ENCODE data around the gene XCL2. TPM values are rescaled to one million over a fixed set of nuclear protein-coding genes. Genes with fewer than 3 reads are reported as not detected.
"Not testable (repeated sequence)": the region's sequence is repeated elsewhere in the genome, so short reads cannot be mapped to it uniquely, and the experiment has no call there.

XCL2 gene
- total and polyA plus RNA-seq, 2 of the 4 experiments (the other 2 are of a cell fraction), result not detected

- ATAC-seq (ENCODE audit: low read depth); in situ Hi-C loops (cut with MboI; ENCODE audit: low sequenced_read_pairs); H3K36me3 ChIP-seq (ENCODE audit: control insufficient read depth, insufficient read depth, low read length); CTCF ChIA-PET; H3K56ac ChIP-seq (ENCODE audit: extremely low read depth, insufficient read depth, low read length); H4K91ac ChIP-seq (ENCODE audit: insufficient read depth, low read depth, low read length); H3K14ac ChIP-seq (replicated peaks; ENCODE audit: low read depth, low read length); H2AFZ ChIP-seq (replicated peaks; ENCODE audit: low read length, poor library complexity); H3K27me3 ChIP-seq (ENCODE audit: control insufficient read depth, insufficient read depth, low read length); H4K8ac ChIP-seq (ENCODE audit: low read depth in 2 of 2, low read length in 2 of 2); H3K23ac ChIP-seq (ENCODE audit: low read depth, low read length); intact Hi-C loops (cut with micrococcal nuclease); H2BK20ac ChIP-seq (ENCODE audit: low read depth, low read length); BruUV-seq (replicated peaks); H2BK5ac ChIP-seq (ENCODE audit: low read depth, low read length, poor library complexity, severe bottlenecking); H3K4me2 ChIP-seq (ENCODE audit: low read depth, low read length); H2BK120ac ChIP-seq (ENCODE audit: low read depth, low read length); H4K5ac ChIP-seq (ENCODE audit: low read depth, low read length); H3K4me3 ChIP-seq (ENCODE audit: insufficient read depth, low read depth, low read length); H2AK5ac ChIP-seq (ENCODE audit: low read depth, low read length); H3K27ac ChIP-seq (ENCODE audit: insufficient read depth, low read length); H3K9me3 ChIP-seq (ENCODE audit: control insufficient read depth, insufficient read depth, low read length); H3K4ac ChIP-seq (ENCODE audit: low read depth, low read length); H3K79me1 ChIP-seq (ENCODE audit: low read depth in 1 of 2, low read length in 2 of 2); dilution Hi-C loops (cut with HindIII; ENCODE audit: low sequenced_read_pairs, unreplicated experiment); DNase-seq; POLR2A ChIA-PET (ENCODE audit: unreplicated experiment); H4K20me1 ChIP-seq (ENCODE audit: insufficient read depth, low read length); H3K9ac ChIP-seq (ENCODE audit: low read depth, low read length); H3K4me1 ChIP-seq (ENCODE audit: control insufficient read depth, insufficient read depth, low read length); H3K18ac ChIP-seq (ENCODE audit: low read depth, low read length); H2BK15ac ChIP-seq (ENCODE audit: low read depth, low read length); H3K9me1 ChIP-seq (ENCODE audit: insufficient read depth, low read length); H2AK9ac ChIP-seq (replicated peaks; ENCODE audit: low read depth, low read length, poor library complexity): not testable (repeated sequence)
- no CpG with 5 or more reads among the region's 7 CpGs for WGBS, 2 experiments (ENCODE audit: extremely low coverage in 2 of 2, insufficient read length in 1 of 2)
These were observed 3.0 kb downstream of the XCL2 start for GRCh38 chr1:168540798-168541197.
